WERI-Rb-1 (cell line): ENCODE results near the gene SVEP1.

Experiments used
- DNase-seq: peaks from one replicate; pipeline ENCODE4 v3.0.0-alpha.2; 2020
- H3K27ac ChIP-seq: fragments of 250-450 bp; sonication (Bioruptor Pico); 2 replicates; pipeline ENCODE4 v1.5.1; 2020; ENCODE audit warnings: mild to moderate bottlenecking, moderate library complexity
- H3K27me3 ChIP-seq: fragments of 250-450 bp; sonication (Bioruptor Pico); 2 replicates; pipeline ENCODE4 v1.5.1; 2021; ENCODE audit warnings: mild to moderate bottlenecking, low read depth, moderate library complexity; ENCODE audit not compliant: insufficient read depth, severe bottlenecking
- H3K36me3 ChIP-seq: fragments of 250-450 bp; sonication (Bioruptor Pico); 2 replicates; pipeline ENCODE4 v1.5.1; 2020; ENCODE audit warnings: mild to moderate bottlenecking, moderate library complexity
- H3K4me3 ChIP-seq: 2 replicates; pipeline ENCODE4 v1.5.1; 2011; ENCODE audit warnings: low read depth, mild to moderate bottlenecking, control low read depth, low read length
- H3K9me3 ChIP-seq: fragments of 250-450 bp; sonication (Bioruptor Pico); 2 replicates; pipeline ENCODE4 v1.5.1; 2021; ENCODE audit warnings: mild to moderate bottlenecking, moderate library complexity; ENCODE audit not compliant: severe bottlenecking
- TF ChIP-seq, protein P1 (sequence below): IDR thresholded peaks from 2 replicates; pipeline ENCODE4 v1.5.1; 2011; ENCODE audit warnings: low read depth, mild to moderate bottlenecking, control low read depth, inconsistent platforms, low read length

The SVEP1 gene

GRCh38 chr9:110579034-110579861, at the start of gene SVEP1:
SVEP1 (minus strand) TSS chr9:110579741; CDS start chr9:110579543, 198 bp downstream.
- Histone ChIP-seq H3K4me3 (no peak within 1 kb of the TSS), H3K27ac (no peak within 1 kb of the TSS), H3K27me3 (peaks cover 80% of the 10 kb centered on the region), H3K9me3 (peaks cover 14% of the 10 kb centered on the region), H3K36me3 (no peaks in the 10 kb centered on the region)
- DNase-seq, result no peak
- TF ChIP-seq, protein P1, sequence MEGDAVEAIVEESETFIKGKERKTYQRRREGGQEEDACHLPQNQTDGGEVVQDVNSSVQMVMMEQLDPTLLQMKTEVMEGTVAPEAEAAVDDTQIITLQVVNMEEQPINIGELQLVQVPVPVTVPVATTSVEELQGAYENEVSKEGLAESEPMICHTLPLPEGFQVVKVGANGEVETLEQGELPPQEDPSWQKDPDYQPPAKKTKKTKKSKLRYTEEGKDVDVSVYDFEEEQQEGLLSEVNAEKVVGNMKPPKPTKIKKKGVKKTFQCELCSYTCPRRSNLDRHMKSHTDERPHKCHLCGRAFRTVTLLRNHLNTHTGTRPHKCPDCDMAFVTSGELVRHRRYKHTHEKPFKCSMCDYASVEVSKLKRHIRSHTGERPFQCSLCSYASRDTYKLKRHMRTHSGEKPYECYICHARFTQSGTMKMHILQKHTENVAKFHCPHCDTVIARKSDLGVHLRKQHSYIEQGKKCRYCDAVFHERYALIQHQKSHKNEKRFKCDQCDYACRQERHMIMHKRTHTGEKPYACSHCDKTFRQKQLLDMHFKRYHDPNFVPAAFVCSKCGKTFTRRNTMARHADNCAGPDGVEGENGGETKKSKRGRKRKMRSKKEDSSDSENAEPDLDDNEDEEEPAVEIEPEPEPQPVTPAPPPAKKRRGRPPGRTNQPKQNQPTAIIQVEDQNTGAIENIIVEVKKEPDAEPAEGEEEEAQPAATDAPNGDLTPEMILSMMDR, result no peak

DNA sequence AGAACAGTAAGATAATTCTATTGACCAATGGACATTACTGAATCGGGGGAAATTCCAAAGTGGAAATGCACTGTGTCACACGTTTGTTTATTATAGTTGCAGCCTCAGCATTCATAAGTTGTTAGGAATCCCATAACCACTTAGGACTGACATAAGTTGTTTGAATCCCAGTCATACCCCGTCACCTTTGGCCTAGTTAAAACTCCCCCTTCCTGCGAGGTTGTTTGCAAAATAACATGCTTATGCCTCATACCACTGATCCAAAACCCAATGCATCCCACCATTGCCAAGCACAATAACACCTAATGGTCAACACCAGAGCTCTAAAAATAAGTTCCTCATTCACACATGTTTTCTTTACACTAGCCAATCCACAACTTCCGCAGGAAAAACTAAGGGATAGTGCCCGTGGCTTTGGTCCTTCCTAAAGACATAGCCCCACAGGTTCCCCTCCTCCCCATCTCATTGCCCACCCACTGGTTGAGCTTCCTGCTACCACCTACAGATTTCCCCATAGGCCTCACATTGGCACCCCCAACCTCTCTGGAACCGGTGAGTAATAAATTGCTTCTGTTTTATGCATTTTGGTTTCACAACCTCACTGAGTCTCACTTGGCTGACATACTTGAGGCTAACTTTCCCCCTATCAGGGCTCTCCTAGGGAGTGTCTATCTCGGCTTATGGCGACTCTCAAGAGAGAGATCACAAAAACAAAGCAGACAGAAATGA, 46.7 kb upstream of the SVEP1 start:
- no peak overlapping the region for H3K27ac ChIP-seq
- no peak overlapping the region for H3K4me3 ChIP-seq
- H3K9me3 ChIP-seq, result no peaks in the 10 kb centered on the region
- DNase-seq, result no peak
- H3K36me3 ChIP-seq, result no peaks in the 10 kb centered on the region
- H3K27me3 ChIP-seq, result peaks cover 65% of the 10 kb centered on the region
- TF ChIP-seq, protein P1, result no peak

- no peaks in the 10 kb centered on the region for H3K36me3 ChIP-seq
- no peaks in the 10 kb centered on the region for H3K9me3 ChIP-seq
- peak; percentile 16 for DNase-seq
- H3K27me3 ChIP-seq, result peaks cover 66% of the 10 kb centered on the region
- H3K27ac ChIP-seq, result no peak overlapping the region
- TF ChIP-seq, protein P1, result peak; percentile 44; the same call in 1 of the 2 replicates
- H3K4me3 ChIP-seq, result no peak overlapping the region
Measured at GRCh38 chr9:110623462-110624025, 44.0 kb upstream of the SVEP1 start.

GRCh38 chr9:110622368-110622767, 42.8 kb upstream of the SVEP1 start:
- H3K36me3 ChIP-seq, result no peaks in the 10 kb centered on the region
- no peak for DNase-seq
- peaks cover 64% of the 10 kb centered on the region for H3K27me3 ChIP-seq
- TF ChIP-seq, protein P1, result no peak
- H3K27ac ChIP-seq, result no peak overlapping the region
- H3K4me3 ChIP-seq, result no peak overlapping the region
- H3K9me3 ChIP-seq, result no peaks in the 10 kb centered on the region

DNA sequence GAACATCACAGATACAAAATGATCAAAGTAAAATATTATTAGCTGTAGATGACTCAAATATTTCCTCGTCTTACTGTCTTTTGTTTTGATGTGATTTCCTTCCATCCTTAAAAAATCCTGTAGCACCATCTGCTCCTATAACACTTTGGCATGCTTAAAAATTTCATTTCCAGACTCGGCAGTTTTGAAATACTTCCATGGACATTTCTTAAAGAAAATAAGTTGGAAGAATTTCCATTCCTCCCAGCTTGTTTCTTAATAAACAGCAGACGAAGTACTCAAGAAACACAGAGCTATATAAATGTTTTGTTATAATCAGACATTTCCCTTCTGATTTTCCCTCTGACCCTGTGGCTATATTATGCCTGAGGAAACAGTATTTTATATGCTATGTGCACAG, 41.2 kb upstream of the SVEP1 start:
- TF ChIP-seq, protein P1, result no peak
- Histone ChIP-seq H3K9me3 (no peaks in the 10 kb centered on the region), H3K27ac (no peak overlapping the region), H3K27me3 (peaks cover 64% of the 10 kb centered on the region), H3K4me3 (no peak overlapping the region), H3K36me3 (no peaks in the 10 kb centered on the region)
- DNase-seq, result no peak
